Stimulated activated CD8-positive, alpha-beta memory T cell treated with anti-CD3 and anti-CD28 coated beads, Interleukin-12 subunit alpha, Interleukin-12 subunit beta, amount 100 ng/mL, for 4 hours (primary cell): ENCODE results near the gene RASL11A.
"Not testable (repeated sequence)": the region's sequence is repeated elsewhere in the genome, so short reads cannot be mapped to it uniquely, and the experiment has no call there.

ENCODE experiments used
- DNase-seq: peaks from one replicate; pipeline ENCODE4 v3.0.0-alpha.2; 2020; ENCODE audit warnings: low read depth

The RASL11A gene

DNA sequence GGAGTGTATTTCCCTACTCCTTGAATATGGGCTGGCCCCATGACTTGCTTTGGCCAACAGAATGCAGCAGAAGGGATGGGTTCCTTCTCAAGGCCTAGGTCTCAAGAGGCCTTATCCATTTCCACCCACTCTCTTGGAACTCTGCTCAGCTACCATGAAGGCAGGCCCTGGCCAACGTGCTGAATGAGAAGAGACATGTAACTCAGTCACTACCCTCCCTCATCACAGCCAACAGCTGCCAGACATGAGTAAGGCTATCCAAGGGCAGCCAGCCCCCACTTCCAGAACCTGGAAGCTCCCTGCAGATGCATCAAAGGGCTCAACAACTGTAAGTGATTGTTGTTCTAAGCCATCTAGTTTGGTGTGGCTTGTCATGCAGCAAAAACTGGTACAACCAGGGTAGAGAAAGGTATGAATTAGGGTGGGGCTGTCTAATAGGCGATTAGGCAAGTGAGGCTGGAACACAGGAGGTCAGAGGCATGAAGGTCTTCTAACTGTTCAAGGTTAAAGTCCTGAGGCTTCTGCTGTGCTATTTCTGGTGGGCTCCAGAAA is 1.4 kb upstream of the RASL11A start:
- no peak for DNase-seq

DNA sequence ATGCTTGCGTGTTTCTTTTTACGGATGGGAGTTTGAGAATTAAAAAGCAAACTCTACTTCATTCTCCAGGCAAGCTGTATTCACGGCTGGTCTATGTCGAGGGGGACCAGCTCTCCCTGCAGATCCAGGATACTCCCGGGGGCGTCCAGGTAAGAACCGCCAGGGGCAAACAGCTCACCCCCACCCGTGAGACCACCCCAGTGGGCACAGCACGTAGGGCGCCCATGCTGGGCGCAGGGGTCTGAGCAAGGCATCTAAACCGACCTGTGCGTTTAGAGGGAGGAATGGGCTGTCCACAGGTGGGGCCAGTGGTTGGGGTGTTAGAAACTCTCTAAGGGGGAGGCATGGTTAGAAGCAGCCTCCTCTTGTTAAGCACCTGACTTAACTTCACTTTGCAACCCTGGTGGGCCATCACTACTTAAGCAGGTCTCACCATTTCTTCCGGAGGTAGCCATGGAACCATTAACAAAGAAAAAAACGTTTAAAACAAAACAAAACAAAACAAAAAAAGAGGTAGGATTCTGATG is 1.0 kb downstream of the RASL11A start:
- no peak for DNase-seq

DNA sequence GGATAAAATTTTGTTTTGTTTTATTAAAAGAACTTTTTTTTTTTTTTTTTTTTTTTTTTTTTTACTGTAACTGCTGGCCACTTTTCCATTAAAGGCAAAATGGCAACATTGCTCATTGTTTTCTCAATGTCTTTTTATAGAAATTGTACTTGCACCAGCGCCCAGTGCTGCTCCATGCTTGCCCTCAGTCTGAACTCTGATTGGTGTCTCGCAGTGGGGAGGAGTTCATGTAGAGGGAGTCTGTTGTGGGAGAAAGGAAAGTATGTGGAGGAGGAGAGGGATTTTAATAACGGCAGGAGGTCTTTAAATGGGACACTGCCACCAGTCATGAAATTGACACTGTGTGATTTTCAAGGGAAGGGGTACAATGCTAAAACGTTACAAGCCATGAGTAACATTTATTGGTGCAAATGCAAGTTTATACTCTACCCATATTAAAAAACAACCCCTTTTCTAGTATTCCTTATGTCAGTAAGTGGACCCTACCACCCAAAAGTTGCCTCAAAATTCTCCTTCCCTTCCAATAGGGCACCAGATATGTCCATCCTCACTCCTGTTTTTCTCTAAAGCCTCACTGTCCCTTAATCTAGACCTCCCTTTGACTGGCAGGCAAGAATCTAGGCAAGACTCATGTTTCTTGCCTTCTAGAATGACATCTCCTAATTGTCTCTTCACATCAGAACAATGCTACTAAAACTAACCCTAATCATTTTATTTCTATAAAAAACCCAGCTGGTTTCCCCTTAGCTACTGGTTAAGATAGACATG is 3.2 kb downstream of the RASL11A start:
- no peak for DNase-seq

DNA sequence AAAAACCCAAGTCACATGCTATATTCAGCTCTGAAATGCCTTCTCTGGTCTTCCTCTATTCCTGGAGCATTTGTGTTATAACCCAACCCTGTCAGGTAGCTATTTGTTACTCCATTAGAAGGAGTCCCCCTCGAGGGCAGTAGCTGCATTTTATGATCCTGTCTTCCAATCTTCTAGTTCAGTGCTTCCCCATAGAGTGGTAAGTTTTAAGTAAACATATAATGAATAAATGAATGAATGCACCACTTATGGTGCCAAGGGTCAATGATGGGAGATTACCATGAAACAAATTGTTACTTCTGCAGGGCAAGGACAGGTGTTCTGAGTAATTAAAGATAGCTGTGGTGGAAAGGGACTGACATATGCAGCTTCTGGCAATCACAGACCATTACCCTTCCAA is 4.0 kb downstream of the RASL11A start:
- DNase-seq: no peak

DNA sequence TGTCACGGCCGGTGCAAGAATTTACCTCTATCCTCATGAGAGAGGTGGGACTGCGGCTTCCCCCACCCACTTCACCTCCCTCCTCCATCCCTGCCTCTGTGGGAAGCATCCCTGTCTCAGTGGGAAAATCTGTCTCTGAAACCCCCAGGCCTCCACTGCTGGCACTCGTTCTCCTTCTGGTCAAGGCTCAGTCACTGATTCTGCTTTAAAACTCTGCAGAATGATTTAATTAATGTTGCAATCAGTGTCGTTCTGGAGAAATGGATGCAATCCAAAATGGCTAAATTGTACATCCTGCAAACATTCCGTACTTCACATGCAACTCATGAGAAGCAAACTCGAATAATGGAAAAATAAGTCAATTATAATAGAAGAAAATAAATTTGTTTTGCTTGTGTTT is 5.6 kb downstream of the RASL11A start:
- DNase-seq: no peak

DNA sequence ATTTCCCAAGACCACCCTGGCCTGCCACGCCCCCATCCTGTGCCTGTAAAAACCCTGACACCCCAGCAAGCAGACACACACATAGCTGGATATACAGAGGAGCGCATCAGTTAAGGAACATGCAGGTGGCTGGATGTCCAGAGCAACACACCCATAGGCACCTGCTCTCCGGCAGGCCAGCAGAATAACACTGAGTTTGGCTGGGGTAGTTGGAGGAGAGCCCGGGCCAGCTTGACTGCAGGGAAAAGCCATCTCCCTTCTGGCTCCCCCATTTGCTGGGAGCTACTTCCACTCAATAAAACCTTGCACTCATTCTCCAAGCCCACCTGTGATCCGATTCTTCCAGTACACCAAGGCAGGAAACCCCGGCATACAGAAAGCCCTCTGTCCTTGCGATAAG is 8.9 kb downstream of the RASL11A start:
- DNase-seq: no peak

DNA sequence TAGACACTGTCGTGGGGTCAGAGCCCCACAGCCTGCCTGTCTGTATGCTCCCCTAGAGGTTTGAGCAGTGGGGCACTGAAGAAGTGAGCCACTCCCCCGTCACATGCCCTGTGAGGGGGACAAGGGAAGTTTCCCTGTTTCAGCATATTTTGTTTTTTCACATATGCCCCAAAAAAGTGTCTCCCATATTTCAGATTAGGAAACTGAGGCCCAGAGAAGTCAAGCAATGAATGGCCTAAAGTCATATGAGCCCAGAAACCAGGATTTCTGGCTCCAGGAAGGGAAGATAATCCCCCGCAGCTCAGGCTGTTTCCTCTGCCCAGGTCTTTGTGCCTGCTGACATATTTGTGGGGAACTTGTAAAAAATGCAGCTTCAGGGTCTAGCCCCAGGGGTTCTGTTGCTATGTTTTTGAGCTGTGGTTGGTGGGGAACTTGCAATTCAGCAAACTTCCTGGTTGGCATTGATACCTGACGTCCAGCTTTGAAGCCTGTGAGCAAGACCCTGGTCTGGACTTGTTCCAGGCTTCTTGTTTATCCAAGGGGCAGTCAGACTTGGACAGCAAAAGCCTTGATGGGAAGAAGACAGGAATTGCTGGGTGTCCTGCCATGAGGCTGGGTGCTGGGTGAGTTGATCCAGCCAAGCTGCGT is 9.5 kb downstream of the RASL11A start:
- no peak for DNase-seq

DNA sequence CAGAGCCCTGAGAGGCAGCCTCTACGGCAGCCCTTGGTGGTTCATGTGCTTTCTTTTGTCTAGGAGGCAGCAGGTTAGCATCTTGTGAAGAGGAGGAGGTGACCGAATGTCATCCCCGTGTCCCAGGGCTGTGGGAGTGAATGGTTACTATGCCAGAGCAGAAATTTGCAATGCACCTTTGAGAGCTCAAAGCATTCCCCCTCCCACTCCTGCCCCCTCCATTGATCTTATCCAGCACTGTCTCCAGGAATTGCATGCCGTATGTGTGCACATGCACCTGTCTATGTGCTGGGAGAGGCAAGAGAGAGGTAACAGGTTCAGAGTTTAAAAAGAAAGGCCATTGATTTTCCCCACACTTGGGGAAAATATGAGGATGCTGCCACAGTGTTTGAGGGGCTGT is 10.2 kb downstream of the RASL11A start:
- DNase-seq: no peak

DNA sequence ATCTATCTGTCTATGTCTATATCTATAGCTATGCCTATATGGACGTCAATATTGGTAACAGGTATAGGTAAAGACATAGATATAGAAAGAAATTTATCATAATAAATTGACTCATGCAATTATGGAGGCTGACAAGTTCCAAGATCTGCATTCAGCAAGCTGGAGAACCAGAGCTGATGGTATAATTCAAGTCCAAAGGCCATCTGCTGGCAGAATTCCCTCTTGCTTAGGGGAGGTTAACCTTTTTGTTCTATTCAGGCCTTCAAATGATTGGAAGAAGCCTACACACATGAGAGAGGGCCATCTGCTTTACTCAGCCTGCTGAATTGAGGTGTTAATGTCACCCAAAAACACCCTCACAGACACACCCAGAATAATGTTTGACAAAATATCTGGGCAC is 10.8 kb downstream of the RASL11A start:
- no peak for DNase-seq

DNA sequence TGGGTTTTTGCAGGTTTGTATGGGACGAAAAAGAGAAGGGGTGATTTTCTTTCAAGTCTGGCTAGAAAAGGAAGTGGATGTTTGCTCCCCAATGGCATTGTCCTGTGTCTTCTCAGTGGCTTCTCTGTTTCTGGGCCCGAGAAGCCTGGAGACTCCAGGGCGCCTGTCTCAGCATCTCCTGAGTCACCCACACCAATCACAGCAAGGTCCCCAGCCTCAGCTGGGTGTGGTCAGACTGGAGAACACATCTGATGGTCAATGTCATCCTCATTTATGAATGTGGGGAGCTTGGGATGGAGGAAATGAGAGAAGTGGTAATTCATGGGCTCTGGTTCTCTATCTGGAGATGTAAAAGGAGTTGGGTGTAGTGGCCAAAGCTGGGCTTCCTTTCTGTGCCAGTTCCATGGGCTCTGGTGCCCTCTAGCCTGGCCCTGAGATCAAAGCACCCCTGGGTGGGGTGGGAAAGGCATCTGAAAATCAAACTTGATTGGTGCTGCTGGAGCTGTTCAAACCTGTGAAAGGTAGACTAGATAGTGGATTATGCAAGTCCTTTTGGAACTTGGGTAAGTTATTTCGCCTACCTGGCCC is 13.4 kb downstream of the RASL11A start:
- no peak for DNase-seq

DNA sequence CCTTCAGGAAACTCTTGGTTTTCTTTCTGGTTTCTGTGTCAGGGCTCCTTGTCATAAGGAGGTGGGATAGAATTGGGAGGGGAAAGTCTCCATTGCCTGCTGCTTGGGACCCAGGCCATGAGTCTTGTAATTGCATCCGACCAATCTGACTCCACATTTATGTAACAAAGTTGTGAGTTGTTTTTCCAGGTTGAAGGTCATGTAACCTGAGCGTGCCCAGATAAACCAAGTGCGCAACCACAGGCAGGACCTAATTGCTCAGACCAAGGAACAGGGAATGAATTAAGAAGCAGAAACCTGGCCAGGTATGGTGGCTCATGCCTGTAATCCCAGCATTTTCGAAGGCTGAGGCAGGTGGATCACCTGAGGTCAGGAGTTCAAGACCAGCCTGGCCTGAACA is 17.8 kb downstream of the RASL11A start:
- no peak for DNase-seq

DNA sequence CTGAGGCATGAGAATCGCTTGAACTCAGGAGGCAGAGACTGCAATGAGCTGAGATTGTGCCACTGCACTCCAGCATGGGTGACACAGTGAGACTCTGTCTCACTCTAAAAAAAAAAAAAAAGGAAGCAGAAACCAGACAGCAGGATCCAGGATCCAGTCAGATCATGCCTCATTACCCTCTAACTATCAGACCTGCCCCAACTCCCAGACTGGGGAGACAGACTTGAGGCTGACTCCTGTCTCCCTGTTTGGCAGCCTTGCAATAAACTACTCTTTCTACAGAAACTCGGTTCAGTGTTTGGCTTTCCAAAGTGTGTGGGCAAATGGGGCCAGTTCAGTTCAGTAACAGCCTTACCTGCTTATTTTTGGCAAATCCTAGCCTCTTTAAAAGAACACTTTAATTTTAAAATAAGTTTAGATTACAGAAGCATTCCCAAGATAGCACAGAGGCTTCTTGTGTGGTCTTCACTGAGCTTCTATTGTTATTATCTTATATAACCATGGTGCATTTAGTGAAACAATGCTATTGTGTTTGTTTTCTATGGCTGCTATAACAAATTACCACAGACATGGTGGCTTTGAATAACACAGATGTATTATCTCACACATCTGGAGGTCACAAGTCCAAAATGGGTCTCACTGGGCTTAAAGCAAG is 18.5 kb downstream of the RASL11A start:
- no peak for DNase-seq

DNA sequence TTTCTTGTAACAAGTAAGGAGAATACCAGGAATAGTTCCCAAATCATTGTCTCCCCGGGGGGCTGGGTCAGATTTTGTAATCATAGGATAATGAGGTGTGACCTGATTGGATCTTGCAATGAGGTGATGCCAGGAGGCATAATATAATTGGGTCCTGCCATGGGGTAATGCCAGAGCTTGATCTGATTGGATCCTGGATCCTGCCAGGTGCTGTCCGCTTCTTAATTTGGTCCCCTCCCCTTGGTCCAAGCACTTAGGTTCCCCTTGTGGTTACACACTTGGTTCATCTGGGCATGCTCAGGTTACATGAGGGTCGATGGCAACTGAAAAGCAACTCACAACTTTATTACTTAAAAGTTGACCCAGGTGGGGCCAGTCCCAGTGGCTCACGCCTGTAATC is 20.1 kb downstream of the RASL11A start:
- no peak for DNase-seq

DNA sequence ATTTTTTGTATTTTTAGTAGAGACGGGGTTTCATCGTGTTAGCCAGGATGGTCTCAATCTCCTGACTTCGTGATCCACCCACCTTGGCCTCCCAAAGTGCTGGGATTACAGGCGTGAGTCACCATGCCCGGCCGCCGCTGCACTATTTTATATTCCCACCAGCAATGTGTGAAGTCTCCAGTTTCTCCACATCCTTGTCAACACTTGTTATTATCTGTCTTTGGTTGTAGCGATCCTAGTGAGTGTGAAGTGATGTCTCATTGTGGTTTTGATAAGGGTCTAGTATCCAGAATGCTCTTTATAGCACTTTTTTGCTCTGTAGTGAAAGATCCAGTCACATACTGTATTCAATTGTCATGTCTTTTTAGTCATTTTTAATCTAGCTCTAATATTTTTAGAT is 21.3 kb downstream of the RASL11A start:
- DNase-seq: not testable (repeated sequence)

DNA sequence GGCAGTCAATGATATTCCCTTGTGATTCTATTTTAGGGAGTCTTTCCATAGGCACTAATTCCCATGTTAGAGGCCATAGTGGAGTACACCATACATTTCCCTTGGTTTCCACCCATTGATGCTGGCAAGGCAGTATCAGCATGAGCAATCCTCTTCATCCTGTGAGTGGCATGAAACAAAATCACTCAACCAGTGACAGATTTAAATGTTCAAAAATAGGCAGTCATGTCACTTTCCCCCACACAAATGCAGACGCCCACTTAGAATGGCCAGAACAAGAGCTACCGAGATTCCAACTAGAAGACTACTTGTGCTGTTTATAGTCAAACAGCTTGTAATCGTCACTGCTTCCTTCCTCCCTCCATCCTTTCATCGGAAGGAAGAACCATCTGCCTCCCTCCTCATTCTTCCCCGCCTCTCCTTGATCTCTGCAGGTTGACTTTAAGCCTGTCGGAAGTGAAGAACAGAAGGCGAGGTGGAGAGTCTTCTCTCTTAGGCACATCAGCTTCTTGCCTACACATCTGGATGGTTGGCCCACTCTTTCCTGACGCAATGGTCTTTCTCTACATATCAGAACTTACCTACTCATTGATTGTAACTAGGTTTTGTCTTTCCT is 22.6 kb downstream of the RASL11A start:
- DNase-seq: no peak

DNA sequence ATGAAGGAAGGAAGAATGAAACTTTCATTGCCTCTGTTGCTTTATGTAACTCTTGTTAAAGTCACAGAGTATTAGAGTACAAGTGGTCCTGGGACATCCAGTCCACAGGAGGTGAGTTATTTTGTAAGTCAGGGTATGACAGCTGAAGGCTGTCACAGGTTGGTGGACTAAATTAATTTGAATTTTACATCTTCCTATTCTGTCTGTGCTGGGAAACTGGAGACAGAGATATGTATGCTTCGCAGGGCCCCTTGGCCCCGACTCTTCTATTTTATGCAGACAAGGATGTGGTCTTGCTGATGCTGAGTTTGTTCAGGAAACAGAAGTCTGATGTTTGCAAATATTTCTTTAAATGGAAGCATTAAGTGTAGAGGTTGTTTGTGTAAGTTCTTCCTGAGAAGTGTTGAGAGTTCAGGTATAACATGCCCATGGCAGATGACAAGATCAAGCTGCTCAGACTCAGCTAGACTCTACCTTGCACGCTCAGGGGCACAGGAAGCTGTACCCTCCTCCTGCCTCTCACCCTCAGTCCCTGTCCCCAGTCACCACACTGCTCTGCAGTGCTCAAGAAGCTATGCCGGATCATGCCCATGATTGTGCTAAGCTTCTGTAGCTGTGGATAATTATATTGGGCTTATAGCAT is 23.4 kb downstream of the RASL11A start:
- DNase-seq: no peak

DNA sequence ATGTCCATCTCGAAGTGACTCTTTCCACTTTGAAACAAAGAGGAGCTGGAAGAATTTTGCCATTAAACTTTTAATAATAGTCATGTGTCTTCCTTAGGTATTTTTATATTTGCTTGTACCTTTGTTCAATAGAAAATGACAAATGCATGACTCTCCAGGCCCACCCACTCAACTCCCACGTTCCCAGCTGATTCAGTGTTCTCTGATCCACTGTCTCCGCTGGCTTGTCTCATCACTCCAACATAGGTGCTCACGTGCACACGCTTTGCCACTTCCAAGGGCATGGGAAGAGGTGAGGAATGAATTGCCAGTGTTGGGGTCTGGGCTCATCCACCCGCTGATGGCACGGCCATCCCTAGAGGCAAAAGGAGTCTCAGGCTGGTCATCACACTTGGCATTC is 24.5 kb downstream of the RASL11A start:
- DNase-seq: no peak

DNA sequence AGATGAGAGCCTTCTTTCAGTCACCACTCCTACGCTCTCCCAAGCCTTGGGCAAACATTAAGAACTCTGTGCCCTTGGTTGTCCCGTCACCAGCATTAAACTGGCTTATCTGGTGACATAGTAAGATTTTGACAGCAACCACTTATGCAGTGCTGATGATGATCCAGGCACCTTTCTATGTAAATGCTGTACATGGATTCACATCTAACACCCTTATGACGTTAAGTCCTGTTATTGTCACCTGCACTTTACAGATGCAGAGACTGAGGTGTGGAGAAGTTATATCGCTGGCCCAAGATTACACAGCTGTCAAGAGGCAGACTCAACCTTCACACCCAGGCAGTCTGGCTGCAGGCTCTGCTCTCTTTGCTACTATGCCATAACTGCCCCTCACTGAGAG is 25.0 kb downstream of the RASL11A start:
- DNase-seq: no peak

DNA sequence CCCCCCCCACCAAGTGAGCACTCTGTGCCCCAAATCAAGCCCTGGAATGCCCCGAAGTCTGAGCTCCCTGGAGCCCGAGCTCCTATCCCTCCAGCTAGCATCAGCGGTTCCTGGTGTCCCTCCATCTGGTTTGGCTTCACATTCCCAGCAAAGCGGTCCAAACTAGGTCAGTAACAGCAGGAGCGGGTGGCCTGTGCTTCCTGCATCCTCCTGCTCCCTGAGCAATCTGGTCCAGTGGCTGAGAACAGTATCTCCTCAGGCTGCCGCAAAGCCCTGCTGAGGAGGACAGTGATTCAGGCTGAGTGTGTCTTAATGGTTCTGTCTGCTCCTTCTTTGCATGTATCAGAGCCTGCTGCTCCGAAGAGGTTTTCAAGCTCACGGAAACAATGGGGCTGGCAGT is 25.9 kb downstream of the RASL11A start:
- no peak for DNase-seq

DNA sequence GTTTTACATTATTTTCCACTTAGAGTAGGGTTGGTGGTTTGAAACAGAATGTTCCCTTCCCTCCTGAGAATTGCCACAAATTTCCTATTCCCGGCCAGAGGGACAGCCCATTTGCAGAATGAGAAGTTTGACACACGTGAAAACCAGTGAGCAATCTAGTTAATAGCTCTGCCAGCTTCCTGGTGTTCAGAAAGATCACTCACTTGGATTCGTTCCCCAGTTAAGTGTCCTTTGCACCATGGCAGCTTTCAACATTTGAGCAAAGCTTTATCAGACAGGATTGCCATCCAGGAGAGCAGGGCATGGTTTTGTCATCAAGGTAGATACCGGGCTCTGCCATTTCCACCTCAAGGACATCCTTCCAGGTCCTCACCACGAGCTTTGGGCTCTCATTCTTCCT is 28.2 kb downstream of the RASL11A start:
- DNase-seq: no peak

DNA sequence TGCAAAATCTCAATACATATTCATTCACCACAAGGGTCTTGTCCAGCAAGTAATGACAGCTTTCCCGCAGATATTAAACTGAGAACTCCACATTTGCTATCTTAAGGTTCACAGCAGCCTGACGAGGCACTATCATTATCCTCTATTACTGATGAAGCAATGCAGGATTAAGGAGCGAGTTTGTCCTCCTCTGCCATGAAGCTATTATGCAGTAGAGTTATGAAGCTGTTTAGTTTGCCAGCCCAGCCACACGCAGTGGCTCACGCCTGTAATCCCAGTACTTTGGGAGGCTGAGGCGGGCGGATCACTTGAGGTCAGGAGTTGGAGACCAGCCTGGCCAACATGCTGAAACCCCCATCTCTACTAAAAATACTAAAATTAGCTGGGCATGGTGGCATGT is 29.8 kb downstream of the RASL11A start:
- DNase-seq: not testable (repeated sequence)
